MM.1S (cell line): ENCODE measurements around the gene CAMK1.

Source experiments
- EZH2 ChIP-seq: fragments of 300-600 bp; sonication (generic); optimal IDR thresholded peaks from 2 replicates; pipeline ENCODE3; 2017; ENCODE audit warnings: low read depth, mild to moderate bottlenecking, antibody characterized with exemption, low read length, mixed read lengths
- TF ChIP-seq, protein P1 (sequence below): fragments of 300-600 bp; sonication (generic); IDR thresholded peaks from 2 replicates; pipeline ENCODE4 v1.5.1; 2016; ENCODE audit warnings: antibody characterized with exemption, low read length, mixed read lengths

DNA sequence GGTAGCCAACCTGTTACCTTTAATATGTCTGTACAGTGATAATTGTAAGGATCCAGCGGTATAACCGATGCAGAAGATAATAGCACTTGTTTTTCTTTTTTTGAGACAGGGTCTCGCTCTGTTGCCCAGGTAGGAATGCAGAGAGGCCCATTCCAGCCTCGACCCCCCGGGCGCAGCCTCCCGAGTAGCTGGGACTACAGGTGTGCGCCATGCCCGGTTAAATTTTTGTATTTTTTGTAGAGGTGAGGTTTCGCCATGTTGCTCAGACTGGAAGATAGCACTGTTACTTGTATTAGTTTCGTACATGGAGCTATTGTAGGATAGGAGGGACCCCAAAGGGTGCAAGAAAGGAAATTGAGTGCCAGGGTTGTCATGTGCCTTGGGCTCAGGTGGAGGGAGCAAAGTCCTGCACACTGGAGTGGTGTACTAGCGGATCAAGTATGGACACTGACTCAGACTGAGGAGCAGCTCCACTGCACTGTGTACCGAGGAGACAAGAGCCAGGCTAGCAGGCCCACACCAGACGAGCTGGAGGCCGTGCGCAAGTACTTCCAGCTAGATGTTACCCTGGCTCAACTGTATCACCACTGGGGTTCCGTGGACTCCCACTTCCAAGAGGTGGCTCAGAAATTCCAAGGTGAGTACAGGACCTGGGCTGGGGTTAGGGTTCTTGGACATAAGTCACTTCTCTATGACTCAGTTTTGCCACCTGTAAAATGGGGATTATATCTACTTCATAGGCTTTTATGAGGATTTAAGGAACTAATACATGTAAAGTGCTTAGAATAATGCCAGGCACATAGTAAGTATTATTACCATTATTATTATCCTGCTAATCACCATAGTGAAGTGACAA lies 19.0 kb downstream of the CAMK1 start:
- TF ChIP-seq, protein P1, sequence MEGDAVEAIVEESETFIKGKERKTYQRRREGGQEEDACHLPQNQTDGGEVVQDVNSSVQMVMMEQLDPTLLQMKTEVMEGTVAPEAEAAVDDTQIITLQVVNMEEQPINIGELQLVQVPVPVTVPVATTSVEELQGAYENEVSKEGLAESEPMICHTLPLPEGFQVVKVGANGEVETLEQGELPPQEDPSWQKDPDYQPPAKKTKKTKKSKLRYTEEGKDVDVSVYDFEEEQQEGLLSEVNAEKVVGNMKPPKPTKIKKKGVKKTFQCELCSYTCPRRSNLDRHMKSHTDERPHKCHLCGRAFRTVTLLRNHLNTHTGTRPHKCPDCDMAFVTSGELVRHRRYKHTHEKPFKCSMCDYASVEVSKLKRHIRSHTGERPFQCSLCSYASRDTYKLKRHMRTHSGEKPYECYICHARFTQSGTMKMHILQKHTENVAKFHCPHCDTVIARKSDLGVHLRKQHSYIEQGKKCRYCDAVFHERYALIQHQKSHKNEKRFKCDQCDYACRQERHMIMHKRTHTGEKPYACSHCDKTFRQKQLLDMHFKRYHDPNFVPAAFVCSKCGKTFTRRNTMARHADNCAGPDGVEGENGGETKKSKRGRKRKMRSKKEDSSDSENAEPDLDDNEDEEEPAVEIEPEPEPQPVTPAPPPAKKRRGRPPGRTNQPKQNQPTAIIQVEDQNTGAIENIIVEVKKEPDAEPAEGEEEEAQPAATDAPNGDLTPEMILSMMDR = no peak
- no peak for TF ChIP-seq EZH2
